GM12874 (cell line): Measurements from ENCODE around the gene IMMT.

Experiments used
- TF ChIP-seq, protein P1 (sequence below): IDR thresholded peaks from 2 replicates; pipeline ENCODE4 v1.5.1; 2011; ENCODE audit warnings: low read depth, mild to moderate bottlenecking, control low read depth, low read length, moderate library complexity; ENCODE audit not compliant: insufficient read depth

The IMMT gene

DNA sequence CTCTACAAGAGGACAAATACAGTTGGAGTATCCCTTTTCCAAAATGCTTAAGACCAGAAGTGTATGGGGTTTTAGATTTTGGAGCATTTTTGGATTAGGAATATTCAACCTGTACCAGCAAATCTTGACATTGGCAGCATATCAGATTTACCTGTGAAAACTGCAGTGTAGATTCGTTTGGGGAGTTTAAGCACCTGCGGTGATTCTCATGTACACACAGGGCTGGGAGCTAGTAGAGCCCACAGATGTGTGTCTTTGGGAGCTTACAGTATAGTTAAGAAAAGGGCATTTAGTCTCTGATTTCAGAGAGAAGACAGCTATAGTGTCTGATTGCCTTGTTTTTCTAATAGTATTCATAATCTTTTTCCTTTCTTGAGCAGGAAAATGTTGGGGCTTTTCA, 59.1 kb downstream of the IMMT start:
- TF ChIP-seq, protein P1, sequence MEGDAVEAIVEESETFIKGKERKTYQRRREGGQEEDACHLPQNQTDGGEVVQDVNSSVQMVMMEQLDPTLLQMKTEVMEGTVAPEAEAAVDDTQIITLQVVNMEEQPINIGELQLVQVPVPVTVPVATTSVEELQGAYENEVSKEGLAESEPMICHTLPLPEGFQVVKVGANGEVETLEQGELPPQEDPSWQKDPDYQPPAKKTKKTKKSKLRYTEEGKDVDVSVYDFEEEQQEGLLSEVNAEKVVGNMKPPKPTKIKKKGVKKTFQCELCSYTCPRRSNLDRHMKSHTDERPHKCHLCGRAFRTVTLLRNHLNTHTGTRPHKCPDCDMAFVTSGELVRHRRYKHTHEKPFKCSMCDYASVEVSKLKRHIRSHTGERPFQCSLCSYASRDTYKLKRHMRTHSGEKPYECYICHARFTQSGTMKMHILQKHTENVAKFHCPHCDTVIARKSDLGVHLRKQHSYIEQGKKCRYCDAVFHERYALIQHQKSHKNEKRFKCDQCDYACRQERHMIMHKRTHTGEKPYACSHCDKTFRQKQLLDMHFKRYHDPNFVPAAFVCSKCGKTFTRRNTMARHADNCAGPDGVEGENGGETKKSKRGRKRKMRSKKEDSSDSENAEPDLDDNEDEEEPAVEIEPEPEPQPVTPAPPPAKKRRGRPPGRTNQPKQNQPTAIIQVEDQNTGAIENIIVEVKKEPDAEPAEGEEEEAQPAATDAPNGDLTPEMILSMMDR, result no peak

DNA sequence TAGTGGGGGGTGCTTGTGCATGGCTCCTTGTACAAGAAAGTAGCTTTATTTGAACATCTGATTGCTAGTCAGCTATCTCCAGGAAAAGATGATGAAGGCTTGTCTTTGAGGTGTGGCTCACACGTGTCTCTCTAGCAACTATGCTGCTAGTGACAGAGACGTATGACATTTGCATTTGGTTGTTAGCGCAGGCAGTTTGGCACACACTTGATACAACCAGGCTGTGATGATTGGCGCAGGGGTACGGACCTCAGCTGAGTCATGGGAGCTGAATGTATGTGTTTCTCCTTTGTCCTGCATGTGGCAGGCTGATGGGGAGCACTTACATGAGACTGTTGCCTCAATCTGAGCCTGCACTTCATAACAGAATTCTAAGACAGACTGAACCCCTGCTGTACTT, 59.6 kb downstream of the IMMT start:
- TF ChIP-seq, protein P1, result no peak

DNA sequence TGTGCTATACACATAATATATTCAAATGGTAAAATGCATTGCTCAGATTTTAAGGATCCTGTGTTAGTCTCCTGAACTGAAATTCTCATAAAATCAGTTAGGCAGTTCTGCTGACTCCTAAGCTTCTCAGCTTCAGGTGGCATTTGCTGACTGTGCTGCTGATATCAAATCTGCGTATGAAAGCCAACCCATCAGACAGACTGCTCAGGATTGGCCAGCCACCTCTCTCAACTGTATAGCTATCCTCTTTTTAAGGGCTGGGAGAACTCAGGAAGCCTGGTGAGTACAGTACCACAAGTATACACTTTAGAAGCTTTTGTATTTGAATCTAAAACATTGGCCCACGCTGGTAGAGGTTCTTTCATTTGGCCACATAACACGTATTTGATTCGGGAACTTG, 60.6 kb downstream of the IMMT start:
- TF ChIP-seq, protein P1, result no peak

DNA sequence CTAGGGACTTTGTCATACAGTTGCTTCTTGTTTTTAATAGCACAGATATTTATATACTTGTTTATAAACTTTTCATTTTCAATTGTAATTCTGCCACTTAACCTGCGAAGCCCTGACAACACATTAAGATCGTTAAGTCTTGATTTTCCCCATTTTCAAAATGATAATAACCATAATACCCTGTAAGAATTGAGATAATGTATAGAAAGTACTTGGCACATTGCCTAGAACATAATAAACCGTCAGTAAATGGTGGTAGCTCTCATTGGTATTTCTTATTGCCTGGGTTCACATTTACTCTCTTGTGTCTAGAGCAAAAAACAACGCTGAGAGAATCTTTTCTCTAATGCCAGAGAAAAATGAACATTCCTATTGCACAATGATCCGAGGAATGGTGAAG, 70.6 kb downstream of the IMMT start:
- TF ChIP-seq, protein P1, result no peak

DNA sequence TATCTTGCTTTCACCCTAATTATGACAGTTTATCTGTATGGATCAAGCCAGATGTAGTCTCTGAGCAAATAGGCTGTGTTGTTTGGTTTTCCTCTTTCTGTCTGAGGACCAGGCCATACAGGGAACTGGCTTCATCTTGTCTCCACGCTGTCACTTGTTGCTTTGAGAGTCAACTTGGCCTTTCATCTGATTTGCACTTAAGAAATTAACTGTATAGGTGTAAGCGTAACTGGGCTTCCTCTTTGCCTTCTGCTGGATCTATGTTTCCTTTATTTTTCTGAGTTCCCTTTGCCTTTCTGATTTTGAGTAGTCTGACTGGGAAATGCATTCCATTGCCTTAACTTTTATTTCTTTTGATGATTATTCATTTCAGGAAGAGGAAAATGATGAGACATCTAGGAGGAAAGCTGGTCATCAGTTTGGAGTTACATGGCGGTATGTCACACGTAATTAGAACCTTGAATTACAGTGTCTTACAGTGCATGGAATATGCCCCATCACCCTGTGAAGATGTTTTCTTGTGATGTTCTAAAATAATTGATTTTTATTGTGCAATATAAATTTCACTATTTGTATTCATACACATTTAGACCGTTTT, 71.8 kb downstream of the IMMT start:
- TF ChIP-seq, protein P1, result no peak

DNA sequence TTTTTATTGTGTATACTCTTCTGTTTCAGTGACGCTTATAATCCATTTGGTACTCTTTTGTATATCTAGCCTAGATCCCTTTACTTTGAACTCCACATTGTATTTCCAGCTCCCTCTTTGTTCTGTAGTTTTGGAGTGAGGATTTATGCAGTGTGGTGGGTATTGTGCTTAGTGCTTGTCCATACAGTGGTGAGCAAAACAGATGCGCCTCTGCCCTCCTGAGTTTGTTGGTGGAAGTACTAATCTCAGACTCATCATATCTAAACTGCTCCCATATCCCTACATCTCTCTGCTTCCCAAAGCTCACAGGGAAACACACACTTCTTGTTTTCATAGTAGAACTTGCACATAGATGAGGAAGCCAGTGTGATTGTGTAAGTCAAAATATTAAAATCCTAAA, 77.1 kb downstream of the IMMT start:
- TF ChIP-seq, protein P1, result no peak

DNA sequence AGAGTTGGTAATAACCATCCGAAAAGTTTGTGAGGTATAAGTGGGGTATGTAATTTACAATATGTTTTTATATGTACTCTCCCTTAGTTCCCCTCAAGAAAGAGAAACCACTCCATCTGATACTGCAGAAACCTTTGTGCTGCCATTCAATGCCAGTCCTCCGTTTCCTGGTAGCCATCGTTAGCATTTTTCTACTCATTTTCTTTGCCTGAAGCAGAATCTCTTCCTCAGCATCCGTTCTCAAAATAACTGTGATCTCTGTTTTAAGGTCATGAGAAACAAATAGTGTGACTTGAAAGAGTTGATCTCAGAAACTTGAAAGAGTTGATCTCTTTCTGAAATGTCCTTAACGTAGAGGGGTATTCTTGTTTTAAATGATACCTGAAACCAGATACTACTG, 88.2 kb downstream of the IMMT start:
- TF ChIP-seq, protein P1, result no peak
